Left ventricle myocardium inferior (tissue), 1 donor: ENCODE results near the gene SH3RF1. TPM values are rescaled to one million over a fixed set of nuclear protein-coding genes. Genes with fewer than 3 reads are reported as not detected.

ENCODE experiments used
- DNase-seq: peaks from one replicate; pipeline ENCODE4 v3.0.0-alpha.2; 2020
- H3K27ac ChIP-seq: fragments of 200-600 bp; replicated peaks from 2 replicates; pipeline ENCODE4 v1.8.0; 2021
- H3K27me3 ChIP-seq: fragments of 200-600 bp; 2 replicates; pipeline ENCODE4 v1.8.0; 2021; ENCODE audit warnings: low read depth
- H3K36me3 ChIP-seq: fragments of 200-600 bp; 2 replicates; pipeline ENCODE4 v1.8.0; 2021
- H3K4me1 ChIP-seq: fragments of 200-600 bp; 2 replicates; pipeline ENCODE4 v1.8.0; 2021
- H3K4me3 ChIP-seq: fragments of 200-600 bp; 2 replicates; pipeline ENCODE4 v1.8.0; 2021; ENCODE audit warnings: mild to moderate bottlenecking, moderate library complexity
- H3K9me3 ChIP-seq: fragments of 200-600 bp; replicated peaks from 2 replicates; pipeline ENCODE4 v1.8.0; 2021
- intact Hi-C: fragments of 100-400 bp; cut with micrococcal nuclease; formaldehyde crosslinking; loops from one replicate; pipeline ENCODE4 v1.11.0; 2022
- total RNA-seq: library from RNA; stranded (reverse); fragmentation: NEBNext Ultra II Directional; extraction: Animal tissue kit (Norgen Biotek cat#: 25700); gene quantifications from one replicate; pipeline ENCODE4 v1.2.1, GENCODE V29; 2021
- TF ChIP-seq, protein P1 (sequence below): fragments of 200-600 bp; IDR thresholded peaks from 2 replicates; pipeline ENCODE4 v1.8.0; 2021; ENCODE audit warnings: antibody characterized with exemption, mild to moderate bottlenecking, borderline replicate concordance
- donor health status: DM: no; HTN: yes; CAD: no; lungs with severe emphysema.

SH3RF1 gene
- total RNA-seq, 1 donor from 2014 or later: 8.8 TPM

DNA sequence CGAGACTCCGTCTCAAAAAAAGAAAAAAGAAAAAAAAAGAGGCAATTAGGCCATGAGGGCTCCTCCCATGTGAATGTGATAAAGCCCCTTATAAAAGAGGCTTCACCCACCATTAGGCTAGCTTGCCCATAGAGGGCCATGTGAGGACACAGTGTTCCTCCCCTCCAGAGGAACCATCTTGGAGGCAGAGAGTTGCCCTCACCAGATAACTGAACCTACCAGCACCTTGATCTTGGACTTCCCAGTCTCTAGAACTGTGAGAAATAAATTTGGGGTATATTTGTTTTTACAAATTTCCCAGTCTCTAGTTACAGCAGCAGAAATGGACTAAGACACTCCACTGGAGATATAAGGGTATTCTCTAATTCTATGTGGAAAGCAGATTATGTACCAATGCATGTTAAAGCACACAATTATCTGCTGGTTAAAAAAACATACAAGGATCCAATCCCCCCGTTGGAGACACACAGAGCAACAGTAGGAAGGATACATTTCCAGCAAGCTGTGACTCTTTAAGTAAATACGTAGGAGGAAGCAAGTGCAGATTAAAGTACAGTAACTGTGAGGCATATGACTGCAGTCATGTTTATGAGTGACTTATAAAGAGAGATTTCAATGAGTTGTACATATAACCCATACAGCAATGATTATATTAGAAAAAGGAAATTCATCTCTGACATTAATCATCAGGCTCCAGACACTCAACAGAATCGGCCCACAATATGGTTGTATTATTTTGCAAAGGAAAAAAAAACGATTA lies 21.4 kb downstream of the SH3RF1 start:
- H3K27me3 ChIP-seq: no peaks in the 10 kb centered on the region

DNA sequence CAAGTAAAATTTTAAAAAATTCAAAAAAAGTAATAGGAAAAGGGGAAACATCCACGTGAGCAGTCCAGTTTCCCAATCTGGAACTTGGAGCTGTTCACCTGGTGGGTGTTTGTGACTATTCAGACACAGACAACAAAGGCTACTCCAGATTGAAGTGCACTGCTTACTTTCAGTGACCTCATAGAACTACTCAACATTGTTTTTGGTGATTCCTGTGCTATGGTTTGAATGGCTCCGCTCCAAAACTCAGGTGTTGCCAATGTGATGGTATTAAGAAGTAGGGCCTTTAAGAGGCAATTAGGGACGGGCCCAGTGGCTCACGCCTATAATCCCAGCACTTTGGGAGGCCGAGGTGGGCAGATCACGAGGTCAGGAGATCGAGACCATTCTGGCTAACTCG lies 22.1 kb downstream of the SH3RF1 start:
- Histone ChIP-seq H3K27ac (no peak overlapping the region), H3K9me3 (no peaks in the 10 kb centered on the region), H3K4me1 (peaks cover 65% of the 10 kb centered on the region), H3K36me3 (no peaks in the 10 kb centered on the region), H3K4me3 (no peak overlapping the region), H3K27me3 (no peaks in the 10 kb centered on the region)
- TF ChIP-seq, protein P1, sequence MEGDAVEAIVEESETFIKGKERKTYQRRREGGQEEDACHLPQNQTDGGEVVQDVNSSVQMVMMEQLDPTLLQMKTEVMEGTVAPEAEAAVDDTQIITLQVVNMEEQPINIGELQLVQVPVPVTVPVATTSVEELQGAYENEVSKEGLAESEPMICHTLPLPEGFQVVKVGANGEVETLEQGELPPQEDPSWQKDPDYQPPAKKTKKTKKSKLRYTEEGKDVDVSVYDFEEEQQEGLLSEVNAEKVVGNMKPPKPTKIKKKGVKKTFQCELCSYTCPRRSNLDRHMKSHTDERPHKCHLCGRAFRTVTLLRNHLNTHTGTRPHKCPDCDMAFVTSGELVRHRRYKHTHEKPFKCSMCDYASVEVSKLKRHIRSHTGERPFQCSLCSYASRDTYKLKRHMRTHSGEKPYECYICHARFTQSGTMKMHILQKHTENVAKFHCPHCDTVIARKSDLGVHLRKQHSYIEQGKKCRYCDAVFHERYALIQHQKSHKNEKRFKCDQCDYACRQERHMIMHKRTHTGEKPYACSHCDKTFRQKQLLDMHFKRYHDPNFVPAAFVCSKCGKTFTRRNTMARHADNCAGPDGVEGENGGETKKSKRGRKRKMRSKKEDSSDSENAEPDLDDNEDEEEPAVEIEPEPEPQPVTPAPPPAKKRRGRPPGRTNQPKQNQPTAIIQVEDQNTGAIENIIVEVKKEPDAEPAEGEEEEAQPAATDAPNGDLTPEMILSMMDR: no peak
- no peak for DNase-seq
- intact Hi-C loops: no loop called here

More for the DNA sequence above, 21.4 kb downstream of the SH3RF1 start:
- TF ChIP-seq, protein P1: no peak
- no peaks in the 10 kb centered on the region for H3K9me3 ChIP-seq
- peaks cover 65% of the 10 kb centered on the region for H3K4me1 ChIP-seq
- no peaks in the 10 kb centered on the region for H3K36me3 ChIP-seq
- H3K4me3 ChIP-seq: no peak overlapping the region
- H3K27ac ChIP-seq: no peak overlapping the region
- DNase-seq: no peak
- intact Hi-C loops: no loop called here

DNA sequence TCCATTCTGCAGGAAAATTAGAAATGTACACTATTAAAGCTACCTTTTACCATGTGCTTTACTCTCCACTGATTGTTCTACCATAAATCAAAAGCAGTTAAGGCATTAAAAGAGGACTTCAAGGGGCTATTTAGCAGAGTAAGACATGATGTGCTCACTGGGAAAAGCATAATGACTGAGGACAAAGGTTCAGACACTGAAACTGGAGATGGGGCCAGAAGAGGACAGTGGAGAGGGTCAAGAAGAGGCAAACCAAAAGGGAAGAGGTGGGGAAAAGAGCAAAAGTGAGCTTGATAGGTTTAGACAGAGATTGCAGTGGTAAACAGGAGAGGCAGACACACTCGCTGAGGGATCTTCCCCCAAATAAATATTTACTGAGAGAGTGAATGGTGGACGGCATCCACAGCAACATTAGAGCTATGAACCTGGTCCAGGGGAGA lies 23.8 kb downstream of the SH3RF1 start:
- TF ChIP-seq, protein P1: no peak
- Histone ChIP-seq H3K27me3 (no peaks in the 10 kb centered on the region), H3K4me3 (no peak overlapping the region), H3K36me3 (no peaks in the 10 kb centered on the region), H3K27ac (no peak overlapping the region), H3K4me1 (peaks cover 57% of the 10 kb centered on the region), H3K9me3 (no peaks in the 10 kb centered on the region)
- no peak for DNase-seq
- intact Hi-C loops: no loop called here

DNA sequence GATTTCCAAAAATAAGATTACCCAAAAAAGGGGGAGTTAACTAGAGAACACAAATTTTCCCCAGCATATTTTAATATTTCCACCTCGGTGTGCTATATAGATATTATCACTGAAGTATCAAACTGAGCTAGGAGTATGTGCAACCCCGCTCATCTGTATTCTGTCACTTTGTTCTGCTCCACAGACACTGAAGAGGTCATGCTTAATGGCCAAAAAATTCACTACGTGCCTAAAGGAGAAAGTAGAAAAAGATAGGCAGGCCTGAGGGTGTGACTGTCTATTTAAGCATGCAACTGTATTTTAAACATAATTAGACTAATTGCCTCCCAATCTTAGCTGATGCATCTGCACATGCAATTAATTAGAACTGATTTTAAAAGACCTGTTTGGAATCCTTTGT lies 24.5 kb downstream of the SH3RF1 start:
- TF ChIP-seq, protein P1: no peak
- Histone ChIP-seq H3K4me3 (no peak overlapping the region), H3K27me3 (no peaks in the 10 kb centered on the region), H3K4me1 (peaks cover 57% of the 10 kb centered on the region), H3K36me3 (no peaks in the 10 kb centered on the region), H3K27ac (no peak overlapping the region), H3K9me3 (no peaks in the 10 kb centered on the region)
- no peak for DNase-seq
- intact Hi-C loops: no loop called here

DNA sequence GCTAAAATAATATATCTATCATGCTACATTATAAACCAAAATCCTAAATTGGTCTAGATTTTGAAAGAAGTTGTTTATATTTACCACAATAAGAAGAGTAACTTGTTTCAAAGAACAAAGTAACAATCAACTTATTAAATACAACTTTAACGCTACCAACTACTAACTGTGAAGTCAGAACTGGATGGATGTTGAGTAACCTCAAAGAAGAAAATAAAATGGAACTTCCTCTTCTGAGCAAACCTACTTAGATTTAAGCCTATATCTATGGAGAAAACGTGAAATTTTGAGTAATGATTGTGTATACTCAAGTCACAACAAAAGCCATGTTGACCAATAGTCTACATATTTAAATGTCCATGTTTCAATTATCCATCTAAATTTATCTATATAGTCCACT lies 25.7 kb downstream of the SH3RF1 start:
- no peak overlapping the region for H3K4me3 ChIP-seq
- DNase-seq: no peak
- peaks cover 48% of the 10 kb centered on the region for H3K4me1 ChIP-seq
- no peaks in the 10 kb centered on the region for H3K27me3 ChIP-seq
- TF ChIP-seq, protein P1: no peak
- H3K27ac ChIP-seq: no peak overlapping the region
- intact Hi-C loops: no loop called here
- no peaks in the 10 kb centered on the region for H3K36me3 ChIP-seq
- H3K9me3 ChIP-seq: no peaks in the 10 kb centered on the region
